Stimulated activated CD4-positive, alpha-beta T cell treated with anti-CD3 and anti-CD28 coated beads, TNF-alpha, amount 100 ng/mL, for 4 hours (primary cell): ENCODE results near the gene PTPRG.

Experiments
- DNase-seq, 3 experiments: peaks; one replicate each; pipeline ENCODE4 v3.0.0-alpha.2; 2020; ENCODE audit warnings: low read depth in 3 of 3

PTPRG gene

GRCh38 chr3:62149539-62149938 is 588.2 kb downstream of the PTPRG start:
- no peak for DNase-seq

DNA sequence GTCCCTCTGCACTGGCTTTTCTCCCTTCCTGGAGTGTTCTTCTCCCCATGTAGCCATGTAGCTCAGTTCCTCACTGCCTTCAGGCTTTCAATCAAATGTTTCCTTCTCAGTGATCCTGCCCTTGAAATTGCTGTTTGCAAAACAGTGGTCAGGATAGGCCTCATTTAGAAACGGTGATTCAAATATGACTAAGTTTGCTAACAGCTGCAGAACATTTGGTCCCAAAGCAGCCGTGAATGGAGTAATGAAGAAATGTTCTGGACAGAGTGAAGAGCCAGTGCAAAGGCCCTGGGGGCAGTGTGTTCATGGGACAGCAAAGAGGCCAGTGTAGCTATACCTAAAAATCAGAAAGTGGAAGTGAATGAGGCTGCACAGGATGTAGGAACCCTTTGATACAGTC is 588.6 kb downstream of the PTPRG start:
- no peak for DNase-seq

DNA sequence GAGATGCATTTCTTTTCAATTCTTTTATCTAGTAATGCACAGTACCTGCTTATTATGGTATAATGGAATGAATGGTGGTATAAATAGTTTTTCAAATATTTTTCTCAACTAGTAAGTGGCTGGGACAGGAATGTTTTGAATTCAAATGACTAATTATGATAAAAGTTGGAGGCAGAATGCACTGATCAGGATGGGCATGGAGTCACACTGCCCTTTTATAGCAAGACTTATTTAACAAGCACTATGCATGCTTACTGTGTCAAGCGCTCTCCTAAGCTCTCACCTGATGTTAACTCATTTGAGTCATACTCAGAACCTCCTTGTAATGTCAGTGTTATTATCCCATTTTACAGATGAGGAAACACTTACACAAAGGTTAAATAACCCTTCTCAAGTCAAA is 590.2 kb downstream of the PTPRG start:
- no peak for DNase-seq

DNA sequence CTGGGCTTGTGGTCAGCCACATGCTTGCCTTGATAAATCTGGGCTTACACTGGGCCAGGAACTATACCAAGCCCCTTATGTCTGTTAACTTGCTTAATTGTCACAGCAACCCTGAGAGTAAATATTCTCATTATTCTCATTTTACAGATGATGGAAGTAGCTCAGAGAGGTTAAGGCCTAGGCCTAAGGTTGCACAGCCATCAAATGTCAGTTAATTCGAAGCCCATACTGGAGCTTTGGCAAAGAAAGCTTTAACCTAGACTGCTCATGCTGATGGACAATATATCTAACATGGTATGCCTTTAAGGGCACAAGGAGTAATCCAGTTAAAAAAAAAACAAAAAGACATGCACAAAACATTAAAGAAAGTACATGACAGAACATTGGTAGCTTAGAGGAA is 591.9 kb downstream of the PTPRG start:
- DNase-seq = no peak

DNA sequence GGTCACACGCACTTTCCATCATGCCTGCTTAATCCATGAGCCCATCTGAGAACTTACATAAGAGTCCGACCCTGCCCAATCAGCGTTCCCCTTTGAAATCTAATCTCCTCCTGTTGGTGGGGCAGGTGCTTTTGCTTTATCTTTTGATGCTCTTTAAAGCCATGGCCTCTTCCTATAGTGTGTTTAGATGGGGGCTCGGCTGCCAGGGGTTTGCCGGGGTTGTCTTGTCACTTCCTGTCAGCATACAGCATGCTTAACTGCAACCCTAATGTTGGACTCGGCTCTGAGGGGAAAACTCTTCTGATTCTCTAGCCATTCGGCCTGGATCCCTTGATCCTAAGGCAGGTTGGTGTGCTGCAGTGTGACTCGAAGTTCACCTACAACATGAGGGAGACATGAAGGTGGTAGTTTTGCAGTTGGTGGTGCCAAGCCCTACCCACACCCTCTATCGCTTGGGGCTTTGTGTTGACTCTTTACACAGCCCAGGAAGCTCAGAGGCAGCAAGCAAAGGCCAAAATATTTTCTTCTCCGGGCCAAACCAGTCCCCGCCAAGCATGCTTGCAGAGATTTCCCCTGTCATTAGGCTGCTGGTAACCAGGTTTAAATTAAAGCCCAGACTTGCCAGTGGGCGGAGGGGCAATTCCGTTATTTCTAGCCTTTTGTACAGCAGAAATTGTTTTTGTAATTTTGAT is 593.2 kb downstream of the PTPRG start:
- no peak for DNase-seq

GRCh38 chr3:62159056-62159708 is 597.8 kb downstream of the PTPRG start:
- DNase-seq = no peak

- DNase-seq = no peak
Measured at GRCh38 chr3:62159709-62160092, 598.3 kb downstream of the PTPRG start.

GRCh38 chr3:62161371-62161770 is 600.0 kb downstream of the PTPRG start:
- no peak for DNase-seq

DNA sequence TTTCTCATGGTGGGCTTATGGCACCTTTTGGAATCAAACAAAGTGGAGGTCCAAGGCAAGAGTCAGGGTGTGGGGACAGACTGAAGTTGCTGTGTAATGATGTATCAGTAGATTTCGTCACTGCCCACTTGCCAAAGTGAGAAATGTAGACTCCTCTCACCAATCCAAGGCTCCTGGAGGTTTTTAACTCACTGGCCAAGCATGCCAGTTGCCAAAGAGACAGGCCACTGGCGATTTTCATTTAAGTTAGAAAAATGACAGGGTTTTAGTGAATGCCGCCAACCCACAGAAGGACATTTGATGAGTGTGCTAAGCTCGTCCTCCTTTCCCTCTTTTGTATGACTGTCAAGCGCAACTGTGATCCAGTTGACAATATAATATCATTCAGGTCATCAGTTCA is 602.8 kb downstream of the PTPRG start:
- no peak for DNase-seq

DNA sequence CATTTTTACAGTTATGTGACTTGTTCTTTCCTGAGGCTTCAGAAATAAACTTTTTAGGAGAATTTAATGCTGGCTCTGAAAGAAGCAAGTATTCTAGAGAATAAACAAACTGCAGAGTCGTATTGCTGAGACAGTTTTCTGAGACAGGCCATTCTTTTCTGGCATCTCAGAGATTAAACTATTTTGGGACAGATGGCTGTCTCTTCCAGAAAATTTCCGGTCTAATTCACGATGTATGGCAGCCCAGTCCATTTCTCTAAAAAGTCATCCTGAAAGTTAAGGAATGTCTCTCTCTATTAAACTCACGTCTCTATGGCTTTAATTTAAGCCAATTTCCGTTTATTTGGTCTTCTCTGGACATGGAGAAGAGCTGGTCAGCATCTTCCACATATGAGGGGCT is 603.4 kb downstream of the PTPRG start:
- no peak for DNase-seq

DNA sequence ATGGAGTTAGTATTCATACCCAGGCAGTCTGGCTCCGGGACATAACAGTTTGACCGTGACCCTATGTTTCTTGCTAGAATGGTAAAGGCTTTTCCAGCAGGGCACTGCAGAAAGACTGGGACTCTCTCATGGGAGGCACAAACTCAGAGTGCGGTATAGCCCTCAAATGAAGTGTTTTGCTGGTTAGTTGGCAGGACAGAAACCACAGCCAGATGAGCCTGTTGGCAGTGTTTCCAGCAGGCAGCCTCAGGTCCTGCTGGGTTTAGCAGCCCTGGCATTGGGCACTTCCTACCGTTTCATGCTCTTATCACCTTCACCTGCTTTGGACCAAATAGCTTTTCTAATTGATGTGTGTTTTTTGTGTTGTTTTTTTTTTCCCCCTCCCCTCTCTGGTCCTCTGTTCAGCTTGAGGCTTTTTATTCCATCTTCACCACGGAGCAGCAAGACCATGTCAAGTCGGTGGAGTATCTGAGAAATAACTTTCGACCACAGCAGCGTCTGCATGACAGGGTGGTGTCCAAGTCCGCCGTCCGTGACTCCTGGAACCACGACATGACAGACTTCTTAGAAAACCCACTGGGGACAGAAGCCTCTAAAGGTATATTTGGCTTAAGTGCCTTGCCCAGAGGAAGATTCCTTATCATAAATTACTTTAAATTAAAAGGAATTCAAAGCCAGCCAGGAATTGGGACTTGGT is 606.3 kb downstream of the PTPRG start:
- no peak for DNase-seq

DNA sequence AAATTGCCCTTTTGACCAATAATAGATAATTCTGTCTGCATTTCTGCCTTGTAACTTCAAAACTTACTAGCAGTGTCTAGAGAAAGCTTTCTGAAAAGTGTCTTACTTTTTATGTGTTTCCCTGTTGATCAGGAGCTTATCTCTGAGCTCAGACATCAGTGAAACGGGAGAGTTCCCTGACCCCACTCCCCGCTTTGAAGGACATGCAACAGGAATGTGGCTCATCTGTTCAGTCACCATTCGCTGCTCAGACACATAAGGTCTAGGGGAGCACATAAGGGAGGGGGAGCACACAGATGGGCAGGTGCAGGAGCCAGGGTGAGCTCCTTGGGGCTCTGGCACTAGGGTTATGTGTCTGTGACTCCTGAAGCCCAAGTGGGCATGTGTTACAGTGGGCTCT is 607.0 kb downstream of the PTPRG start:
- DNase-seq = no peak

DNA sequence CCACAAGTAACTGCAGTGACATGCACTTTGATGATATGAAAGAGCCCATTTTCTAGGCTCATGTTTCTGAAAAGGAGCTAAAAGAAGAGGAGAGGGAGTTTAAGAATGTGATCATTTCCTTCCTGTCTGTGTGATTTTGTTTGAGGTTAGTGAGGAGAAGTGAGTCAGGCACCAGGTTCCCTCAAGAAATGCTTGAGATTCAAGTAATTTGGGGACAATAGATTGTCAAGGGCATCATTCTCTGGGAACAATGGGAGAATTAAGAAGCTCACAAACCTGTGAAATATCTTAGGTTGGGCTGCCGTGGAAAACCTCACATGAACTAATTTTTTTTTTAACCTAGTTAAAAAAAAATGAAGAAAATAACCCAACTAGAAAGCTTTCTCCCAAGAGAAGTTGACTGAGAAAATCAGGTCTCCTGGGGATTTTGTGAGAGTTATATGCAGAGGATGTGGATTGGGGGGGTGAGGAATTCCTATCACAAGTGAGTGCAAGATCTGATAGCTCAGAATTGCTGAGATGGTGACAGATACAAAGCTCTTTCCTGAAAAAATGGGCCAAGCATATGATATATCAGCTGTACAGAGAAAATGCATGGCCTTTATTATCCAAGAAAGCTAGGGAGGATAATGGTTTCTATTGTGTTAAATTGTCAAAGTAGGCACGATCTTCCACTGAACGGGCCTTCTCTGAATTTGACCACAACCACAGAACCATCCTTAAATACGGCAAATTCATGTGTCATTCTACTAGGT is 608.7 kb downstream of the PTPRG start:
- no peak for DNase-seq

DNA sequence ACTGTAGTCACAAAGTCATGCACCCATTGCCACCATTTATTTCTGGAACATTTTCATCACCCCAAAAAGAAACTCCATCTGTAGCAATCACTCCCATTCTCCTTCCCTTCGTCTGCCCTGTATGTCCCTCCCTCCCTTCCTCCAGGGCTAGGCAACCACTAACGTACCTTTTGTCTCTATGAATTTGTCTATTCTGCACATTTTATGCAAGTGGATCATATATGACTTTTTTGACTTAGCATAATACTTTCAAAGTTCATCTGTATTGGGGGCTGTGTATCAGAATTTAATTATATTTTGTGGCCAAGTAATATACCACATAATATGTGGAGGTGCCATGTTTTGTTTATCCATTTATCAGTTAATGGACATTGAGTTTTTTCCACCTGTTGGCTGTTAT is 610.4 kb downstream of the PTPRG start:
- DNase-seq = no peak

DNA sequence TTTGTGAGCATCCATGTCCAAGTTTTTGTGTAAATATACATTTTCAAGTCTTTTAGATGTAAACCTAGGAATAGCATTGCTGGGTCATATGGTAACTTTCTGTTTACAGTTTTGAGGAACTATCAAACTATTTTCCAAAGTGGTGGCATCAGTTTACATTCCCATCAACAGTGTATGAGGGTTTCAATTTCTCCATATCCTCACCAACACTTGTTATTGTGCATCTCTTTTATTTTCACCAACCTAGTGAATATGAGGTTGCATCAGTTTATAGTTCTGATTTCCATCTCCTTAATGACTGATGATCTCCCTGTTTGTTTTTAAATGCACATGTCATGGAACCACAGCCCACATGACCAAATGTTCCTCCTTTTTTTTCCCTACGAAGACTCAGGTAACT is 610.8 kb downstream of the PTPRG start:
- DNase-seq = no peak

GRCh38 chr3:62173939-62174515 is 612.7 kb downstream of the PTPRG start:
- no peak for DNase-seq

DNA sequence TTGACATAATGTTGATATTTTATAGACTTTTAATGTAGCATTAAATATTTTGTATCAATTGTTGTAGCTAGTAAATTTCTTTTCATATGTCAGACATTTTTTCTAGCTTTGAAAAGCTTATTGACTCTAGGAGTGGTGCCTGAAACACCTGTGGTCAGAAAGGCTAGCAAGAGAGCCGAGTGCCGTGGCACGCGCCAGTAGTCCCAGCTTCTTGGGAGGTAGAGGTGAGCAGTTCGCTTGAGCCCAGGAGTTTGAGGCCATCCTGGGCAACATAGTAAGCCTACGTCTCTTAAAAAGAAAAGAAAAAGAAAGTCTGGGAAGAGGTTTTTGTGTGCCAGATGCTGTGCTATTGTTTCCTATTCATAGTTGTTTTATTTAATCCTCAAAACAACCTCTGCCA is 613.8 kb downstream of the PTPRG start:
- DNase-seq = no peak

DNA sequence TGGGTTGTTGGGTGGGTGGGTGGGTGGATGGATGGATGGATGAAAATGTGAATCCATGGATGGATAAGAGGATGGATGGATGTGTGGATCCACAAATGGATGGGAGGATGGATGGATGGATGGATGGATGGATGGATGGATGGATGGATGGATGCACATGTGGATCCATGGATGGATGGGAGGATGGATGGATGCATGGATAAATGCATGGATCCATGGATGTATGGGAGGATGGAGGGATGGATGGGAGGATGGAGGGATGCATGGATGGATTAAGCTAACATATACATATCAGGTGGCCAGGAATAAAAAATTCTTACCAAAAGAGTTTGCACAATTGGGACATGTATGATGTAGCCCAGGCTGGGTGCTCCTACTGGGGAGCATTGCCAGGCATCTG is 616.7 kb downstream of the PTPRG start:
- no peak for DNase-seq

DNA sequence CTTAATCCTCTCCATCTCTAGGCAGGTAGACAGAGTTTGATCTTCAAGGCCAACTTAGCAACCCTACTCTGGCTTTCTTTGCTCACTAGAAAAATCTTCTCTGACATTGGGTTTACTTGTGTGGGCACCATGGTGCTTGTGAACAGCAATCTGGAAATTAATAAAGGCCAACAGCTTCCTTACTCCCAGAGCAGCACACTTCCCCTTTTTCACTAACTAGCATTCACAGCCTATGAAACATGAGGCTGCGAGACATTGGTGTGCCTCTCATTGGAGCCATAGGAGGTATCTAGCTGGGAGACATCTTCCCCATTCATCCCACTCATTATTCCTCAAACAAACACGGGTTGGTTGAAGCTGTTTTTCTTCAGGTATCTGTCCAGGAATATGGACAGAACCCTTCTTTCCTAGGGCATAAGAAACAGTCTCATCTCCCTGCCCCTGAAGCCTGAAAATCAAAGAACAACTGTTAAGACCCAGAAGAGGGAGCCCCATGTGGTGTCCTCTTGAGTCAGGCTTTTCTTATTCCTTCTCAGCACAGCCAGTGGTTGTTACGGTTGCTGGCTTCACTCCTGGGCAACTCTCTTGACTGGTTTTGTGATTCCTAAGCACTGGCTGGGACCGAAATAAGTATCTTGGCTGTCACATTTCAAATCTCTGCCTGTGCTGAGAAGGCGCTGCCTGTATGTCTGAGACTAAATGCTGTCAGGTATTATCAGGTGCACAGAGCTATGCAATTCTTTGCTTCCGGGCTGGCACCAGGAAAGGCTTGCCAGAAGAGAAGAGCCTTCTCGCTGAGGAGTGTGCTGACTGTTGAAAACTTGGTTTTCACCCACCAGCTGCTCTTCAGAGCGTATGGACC is 617.6 kb downstream of the PTPRG start:
- no peak for DNase-seq

DNA sequence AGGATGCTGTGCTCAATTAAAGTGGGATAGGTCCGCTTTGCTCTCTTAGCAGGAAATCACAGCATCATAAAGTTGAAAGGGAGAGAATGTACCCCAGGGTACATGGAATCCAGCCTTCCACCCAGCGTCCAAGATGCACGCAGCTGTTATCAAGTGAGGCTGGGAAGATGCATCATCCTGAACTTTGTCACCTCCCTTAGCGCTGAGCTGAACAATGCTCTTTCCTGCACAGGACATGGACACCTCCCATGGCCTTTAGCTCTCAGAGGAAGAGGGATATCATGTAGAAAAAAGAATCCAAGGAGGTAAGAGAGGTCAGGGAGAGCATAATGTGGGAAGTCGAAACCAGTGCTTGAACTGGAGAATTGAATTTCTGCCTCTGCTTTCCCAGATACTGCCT is 619.1 kb downstream of the PTPRG start:
- no peak for DNase-seq

GRCh38 chr3:62183087-62183486 is 621.7 kb downstream of the PTPRG start:
- no peak for DNase-seq
